HFF-Myc (cell line): Measurements from ENCODE around the gene PPP4R1.

Experiments used
- DNase-seq: peaks from one replicate; pipeline ENCODE4 v3.0.0-alpha.2; 2011; ENCODE audit warnings: low read depth; ENCODE audit errors: extremely low read depth
- H3K4me3 ChIP-seq: replicated peaks from 2 replicates; pipeline ENCODE4 v1.5.1; 2011; ENCODE audit warnings: low read depth, mild to moderate bottlenecking, control low read depth, low read length
- CTCF ChIP-seq: IDR thresholded peaks from 2 replicates; pipeline ENCODE4 v1.5.1; 2012; ENCODE audit warnings: mild to moderate bottlenecking, low read depth, low read length, control low read depth; ENCODE audit errors: missing control alignments

PPP4R1 gene

GRCh38 chr18:9507565-9508088 is 106.7 kb downstream of the PPP4R1 start:
- DNase-seq, result no peak
- no peak overlapping the region for H3K4me3 ChIP-seq
- no peak for TF ChIP-seq CTCF

- H3K4me3 ChIP-seq, result no peak overlapping the region
- no peak for DNase-seq
- TF ChIP-seq CTCF, result no peak
These were observed 108.1 kb downstream of the PPP4R1 start for GRCh38 chr18:9506046-9506792.
